ENCODE data around the gene PADI1. TPM values are rescaled to one million over a fixed set of nuclear protein-coding genes. Genes with fewer than 3 reads are reported as not detected.

PADI1 gene, protein sequence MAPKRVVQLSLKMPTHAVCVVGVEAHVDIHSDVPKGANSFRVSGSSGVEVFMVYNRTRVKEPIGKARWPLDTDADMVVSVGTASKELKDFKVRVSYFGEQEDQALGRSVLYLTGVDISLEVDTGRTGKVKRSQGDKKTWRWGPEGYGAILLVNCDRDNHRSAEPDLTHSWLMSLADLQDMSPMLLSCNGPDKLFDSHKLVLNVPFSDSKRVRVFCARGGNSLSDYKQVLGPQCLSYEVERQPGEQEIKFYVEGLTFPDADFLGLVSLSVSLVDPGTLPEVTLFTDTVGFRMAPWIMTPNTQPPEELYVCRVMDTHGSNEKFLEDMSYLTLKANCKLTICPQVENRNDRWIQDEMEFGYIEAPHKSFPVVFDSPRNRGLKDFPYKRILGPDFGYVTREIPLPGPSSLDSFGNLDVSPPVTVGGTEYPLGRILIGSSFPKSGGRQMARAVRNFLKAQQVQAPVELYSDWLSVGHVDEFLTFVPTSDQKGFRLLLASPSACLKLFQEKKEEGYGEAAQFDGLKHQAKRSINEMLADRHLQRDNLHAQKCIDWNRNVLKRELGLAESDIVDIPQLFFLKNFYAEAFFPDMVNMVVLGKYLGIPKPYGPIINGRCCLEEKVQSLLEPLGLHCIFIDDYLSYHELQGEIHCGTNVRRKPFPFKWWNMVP
- total RNA-seq: not detected

DNA sequence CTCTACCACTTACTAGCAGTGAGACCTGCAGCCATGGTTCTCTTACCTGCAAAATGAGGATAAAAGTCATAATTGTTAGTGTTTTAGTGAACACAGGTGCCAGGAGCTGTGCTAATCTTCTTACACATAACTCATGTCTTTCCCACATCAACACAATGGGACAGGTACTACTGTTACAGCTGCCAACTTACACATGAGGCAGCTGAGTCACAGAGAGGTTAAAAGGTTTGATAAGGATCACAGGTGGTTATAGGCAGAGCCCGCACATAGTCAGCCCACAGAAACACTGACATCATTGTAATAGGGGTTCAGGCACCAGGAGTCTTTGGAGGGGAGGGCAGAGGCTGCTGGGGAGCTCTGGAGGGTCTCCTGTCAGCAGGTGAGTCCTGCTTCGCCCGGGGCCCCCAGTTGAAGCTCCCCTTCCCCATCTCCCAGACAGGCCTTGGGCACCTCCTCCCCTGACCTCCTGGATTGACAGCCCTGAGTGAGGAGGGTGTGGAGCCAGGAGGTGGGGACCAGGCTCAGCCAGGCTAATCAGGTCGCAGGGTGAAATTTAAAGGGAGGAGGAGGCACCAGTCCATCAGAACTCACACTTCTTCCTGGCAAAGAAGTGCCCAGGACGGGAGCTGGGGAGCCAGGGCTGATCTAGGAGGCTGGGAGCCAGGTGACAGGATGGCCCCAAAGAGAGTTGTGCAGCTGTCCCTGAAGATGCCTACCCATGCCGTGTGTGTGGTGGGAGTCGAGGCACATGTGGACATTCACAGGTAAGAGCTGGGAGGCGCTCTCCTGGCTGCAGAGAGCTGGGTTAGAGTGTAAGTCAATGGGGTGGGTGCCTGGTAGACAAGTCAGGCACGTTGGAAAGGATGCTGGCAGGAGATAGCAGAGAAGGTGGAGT, at the start of gene PADI1:
Gene PADI1, plus strand, starts transcription at position 583 of the 895 bp plus-strand sequence. Its CDS starts 90 bp downstream, at position 673.
- DNase-seq (ENCODE audit: low spot score): no peak

DNA sequence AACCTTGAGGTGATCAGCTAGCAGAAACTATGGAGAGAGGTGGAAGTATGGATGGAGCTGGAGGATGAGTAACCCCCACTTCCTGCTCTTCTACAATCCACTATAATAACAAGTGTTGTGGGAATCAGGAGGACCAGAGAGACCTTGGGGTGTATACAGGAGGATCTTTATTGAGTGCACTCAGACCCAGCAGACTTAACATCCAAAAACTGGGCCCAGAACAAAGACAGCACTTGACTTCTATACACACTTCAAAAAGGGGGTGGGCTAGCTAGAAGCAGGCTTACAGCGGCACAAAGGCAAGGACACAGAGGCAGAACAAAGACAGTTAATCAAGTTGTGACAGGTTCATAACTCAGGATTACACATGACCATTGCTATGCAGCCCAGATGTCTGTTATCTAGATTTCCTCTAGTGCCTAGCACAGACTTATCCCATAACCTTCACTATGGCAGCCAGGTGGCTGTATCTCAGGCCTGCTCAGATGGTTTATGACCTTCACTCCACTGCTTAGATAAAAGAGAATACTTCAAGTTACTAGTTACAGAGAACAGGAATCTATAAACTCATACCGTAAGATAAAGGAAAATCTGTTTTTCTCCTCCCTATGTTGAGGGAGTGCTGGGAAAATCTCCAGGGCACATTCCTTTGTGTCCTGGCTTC, 49.5 kb upstream of the PADI1 start:
- no peak for DNase-seq (ENCODE audit: low spot score)

DNA sequence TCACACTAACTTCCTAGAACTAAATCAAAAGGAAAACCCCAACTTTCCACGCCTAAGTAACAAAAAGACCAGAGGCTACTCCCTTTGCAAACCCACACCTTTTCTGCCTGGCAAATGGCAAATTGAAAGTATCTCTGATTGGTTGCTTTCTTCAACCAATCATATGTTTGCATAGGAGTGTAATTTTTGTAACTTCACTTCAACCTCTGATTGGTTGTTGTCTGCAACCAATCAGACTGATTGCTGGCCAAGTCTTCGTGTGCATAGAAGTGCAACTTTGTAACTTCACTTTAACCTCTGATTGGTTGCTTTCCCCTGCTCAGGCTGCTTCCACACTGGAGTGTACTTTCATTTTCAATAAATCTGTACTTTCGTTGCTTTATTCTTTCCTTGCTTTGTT, 48.8 kb upstream of the PADI1 start:
- DNase-seq (ENCODE audit: low spot score): no peak

DNA sequence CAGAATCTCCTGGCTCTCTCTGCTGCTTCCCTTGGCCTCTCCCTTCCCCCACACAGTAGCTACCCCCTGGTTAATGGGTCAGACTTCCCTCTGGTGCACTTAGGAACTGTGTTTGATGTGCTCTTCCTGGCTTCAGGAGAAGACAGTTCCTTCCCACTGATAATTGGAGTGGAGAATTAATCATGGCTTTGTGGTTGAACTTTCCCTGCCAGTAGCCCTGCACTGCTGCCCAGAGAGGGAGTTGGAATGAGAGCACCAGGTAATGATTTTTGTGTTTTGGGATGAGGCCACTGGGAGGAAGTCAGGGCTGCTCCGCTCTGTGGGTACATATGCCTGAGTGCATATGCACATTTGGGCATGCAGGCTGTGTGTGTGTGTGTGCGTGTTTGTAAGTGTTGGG, 46.0 kb upstream of the PADI1 start:
- no peak for DNase-seq (ENCODE audit: low spot score)

DNA sequence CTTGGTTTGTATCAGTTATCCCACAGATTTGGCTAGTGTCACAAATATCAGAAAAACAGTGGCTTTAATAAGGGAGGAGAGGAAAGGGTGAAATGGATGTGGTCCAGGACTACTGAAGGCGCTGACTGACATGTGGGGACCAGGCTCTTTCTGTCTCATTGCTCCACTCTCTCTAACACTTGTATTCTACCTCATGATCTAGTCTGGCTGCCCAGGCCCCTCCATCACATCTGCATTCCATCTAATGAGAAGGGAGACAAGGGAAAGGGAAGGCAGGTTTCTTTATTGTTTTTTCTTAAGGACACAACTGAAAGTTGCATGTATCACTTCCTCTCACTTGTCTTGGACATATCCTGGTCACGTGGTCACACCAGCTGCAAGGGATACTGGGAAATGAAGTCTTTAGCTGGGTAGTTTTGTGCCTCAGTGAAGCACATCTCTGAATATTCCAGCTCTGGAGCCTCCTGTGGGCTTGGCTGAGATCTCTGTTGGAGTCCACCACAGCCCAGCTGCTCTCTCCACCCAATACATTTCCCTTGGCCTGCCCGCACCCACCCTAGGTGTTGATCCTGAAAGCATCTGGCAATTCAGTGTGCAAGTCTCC, 43.7 kb upstream of the PADI1 start:
- no peak for DNase-seq (ENCODE audit: low spot score)

DNA sequence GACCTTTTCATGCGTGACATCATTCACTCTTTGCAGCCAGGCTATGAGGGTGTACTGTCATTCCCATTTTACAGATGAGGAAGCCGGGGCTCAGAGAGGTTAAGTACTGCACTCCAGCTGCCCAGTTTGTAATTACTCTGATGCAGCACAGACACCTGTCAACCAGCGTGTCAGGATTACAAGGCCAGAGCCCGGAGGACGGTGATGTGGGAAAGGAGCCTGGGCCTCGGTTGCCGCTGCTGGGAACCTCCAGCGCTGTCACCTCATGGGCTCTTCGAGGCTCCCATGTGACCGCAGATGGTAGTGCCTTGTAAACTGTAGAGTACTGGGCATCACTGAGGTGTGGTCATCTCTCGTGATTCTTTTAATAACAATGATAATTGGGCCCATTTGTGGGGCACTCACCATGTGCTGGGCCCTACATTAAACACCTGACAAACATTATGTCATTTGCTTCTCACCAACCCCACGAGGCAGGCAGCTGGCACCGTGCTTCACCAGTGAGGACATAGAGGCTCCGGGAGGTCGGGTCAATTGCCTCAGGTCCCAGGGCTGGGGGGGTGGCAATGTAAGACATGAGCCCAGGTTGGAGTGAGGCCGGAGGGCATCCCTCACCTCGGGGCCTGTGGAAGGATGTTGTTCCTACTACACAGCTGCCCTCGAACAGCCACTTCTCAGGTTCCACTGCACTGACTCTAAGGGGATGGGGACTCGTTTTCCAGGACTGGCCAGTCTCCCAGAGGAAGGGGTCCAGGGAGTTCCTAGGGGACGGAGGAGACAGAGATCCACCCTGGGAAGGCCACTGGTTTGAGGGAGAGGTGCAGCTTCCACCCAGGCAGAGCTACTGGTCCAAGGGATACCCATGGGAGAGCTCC, 42.8 kb upstream of the PADI1 start:
- no peak for DNase-seq (ENCODE audit: low spot score)

DNA sequence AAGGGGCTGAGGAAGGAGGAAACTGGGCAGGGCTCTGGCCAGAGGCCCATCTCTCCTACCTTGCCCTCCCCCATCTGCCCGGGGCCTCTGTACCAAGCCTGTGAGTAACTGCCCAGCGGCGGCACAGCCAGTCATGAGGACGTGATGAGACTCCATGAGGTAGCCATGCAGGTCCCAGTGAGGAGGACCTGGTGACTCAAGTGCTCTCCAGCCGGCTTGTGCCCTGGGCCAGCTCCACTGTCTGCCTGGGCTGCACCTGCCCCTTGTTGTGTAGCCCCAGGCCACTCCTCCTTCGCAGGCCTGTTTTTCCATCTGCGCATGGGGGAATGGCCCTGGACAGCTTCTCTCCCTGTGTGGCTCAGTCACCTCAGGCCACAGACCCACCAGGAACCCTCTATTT, 42.0 kb upstream of the PADI1 start:
- DNase-seq (ENCODE audit: low spot score): no peak

DNA sequence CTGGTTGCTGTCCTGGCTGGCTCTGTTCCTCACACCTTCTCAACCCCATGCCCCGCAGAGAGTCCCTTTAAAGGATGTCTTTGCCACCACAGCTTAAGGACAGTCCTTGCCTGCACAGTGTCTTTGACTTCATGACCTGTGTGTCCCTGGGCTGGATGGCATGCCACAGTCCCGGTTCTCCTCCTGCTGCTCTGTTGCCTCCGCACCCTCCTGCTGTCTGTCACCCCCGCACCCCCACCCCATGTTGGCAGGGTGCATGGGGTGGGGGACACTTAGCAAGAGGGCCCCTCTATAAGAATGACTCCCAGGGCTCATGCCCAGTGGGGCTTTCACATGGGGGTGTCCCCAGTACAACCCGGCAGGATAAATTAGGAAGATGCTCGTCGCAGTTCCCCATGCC, 41.6 kb upstream of the PADI1 start:
- DNase-seq (ENCODE audit: low spot score): no peak

DNA sequence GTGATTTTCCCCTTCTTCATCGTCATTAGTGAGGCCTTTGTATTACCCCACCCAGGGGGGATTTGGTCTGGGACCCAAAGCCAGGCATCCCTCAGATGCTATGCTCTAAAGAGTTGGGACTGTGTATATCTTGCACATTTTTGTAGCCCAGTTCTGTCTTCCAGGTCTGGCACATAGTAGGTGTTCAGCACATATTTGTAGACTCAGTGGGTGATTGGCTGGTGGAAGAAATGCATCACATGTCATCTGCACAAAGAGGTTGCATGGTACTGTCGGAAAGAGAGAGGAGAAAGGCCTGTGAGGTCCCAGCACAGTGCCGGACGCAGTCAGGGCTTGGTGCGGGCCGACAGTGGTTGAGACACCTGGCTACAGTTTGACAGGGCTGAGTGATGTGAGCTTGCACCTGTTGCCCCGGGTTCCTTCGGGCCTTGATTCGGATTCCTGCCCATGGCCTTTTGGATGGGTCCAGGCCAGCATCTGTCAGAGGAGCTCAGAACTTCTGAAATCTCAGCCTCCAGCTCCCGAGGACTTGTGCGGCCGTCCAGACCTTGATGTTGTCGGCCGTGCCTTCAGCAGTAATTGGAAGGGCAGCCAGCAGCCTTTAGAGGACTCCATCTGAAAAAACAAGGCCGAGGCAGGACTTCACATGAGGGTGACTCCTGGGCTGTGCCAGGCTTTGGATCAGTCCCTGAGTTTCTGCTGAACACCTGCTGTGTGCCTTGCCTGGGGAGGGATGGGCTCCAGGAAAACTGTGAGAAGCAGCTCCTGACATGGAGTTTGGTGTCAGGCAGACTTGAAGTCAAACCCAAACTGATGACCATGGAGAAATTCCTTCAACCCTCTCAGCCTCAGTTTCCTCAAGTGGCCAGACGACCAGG, 40.9 kb upstream of the PADI1 start:
- DNase-seq (ENCODE audit: low spot score): no peak

DNA sequence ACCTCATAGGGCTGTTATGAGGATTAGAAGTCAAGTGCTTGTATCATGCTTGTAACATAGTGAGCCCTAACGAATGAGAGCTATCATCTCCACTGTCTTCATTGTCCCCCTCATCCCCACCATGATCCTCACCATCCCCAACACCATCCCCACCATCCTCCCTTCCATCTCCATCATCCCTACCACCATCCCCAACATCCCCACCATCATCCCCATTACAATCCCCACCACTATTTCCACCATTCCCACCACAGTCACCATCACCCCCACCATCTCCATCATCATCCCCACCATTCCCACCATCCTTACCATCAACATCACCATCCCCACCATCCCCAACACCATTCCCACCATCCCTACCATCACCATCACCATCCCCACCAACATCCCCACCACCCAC, 39.1 kb upstream of the PADI1 start:
- no peak for DNase-seq (ENCODE audit: low spot score)

DNA sequence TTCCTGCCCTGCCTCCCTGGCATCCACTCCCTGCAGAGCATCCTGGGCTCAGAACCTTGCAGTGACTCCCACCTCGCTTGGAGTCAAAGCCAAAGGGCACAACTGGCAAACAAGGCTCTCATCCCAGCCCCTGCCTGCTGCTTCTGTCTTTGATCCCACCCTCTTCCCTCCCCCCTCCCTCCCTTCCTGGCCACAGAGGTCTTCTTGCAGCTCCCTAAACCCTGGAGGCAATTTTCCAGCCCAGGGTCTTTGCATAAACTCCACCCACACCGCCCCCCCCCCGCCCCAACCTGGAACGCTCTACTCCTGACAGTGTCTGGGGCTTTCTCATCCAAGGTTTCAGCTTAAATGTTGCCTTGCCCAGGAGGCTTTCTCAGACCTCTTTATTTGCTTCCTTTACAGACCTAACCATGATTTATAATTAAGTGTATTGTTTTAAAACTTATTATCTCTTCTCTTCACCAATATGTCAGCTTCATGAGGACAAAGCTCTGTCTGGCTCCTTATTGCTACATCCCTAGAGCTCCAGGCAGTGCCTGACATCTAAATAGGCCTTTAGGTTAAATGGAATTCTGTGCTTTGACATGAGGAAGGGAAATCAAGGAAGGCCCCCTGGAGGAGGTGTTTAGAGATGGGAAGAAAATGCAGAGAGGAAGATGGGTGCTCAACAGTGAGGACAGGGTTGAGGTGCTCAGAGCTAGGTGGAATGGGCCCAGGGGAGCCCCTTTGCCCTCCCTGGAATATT, 37.7 kb upstream of the PADI1 start:
- DNase-seq (ENCODE audit: low spot score): no peak

DNA sequence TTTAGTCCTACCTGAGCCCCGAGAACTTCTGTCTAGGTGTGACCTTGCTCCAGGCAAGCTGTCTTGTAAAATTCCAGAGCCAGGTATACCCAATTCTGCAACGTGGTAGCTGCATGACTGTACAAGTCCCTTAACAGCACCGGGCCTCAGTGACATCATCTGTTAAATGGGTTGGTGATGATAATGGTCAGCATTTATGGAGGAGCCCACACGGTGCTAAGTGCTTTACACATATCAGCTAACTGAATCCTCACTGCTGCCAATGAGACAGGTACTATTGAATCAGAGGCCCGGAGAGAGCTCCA, 37.2 kb upstream of the PADI1 start:
- DNase-seq (ENCODE audit: low spot score): no peak

DNA sequence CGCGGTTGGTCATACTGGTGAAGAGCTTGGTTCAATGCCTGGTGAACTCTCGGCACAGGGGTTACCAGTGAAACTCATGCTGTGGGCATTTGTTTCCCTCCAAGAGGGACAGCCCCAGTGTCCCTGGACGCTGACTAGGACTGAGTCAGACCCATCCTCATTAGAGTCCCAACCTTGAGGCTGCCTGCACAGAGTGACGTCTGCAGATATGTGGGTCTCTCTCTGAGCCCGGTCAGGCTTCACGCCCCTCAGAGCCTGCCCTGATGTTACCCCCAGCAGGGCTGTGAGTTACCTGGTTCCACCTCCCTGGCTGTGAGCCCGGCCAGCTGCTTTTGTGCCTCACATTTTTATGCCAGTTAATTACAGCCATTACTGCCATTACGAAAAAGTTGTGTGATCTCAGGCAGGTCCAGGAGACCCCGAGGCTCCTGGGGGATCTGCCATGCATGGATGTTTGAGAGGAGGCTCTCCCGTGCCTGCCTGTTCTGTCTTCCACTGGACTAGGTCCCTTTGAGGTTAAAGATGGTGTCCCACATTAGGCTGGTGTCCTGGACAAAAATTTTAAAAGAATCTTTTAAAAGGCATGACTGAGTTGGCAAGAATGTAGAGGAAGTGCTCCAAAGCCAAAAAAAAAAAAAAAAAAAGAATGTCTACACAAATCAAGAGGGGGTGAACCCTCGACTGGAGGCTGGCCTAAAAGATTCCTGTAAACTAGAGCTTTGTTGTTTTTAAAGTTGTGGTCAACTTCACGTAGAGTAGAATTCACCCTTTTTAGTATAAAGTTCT, 36.6 kb upstream of the PADI1 start:
- DNase-seq (ENCODE audit: low spot score): no peak

DNA sequence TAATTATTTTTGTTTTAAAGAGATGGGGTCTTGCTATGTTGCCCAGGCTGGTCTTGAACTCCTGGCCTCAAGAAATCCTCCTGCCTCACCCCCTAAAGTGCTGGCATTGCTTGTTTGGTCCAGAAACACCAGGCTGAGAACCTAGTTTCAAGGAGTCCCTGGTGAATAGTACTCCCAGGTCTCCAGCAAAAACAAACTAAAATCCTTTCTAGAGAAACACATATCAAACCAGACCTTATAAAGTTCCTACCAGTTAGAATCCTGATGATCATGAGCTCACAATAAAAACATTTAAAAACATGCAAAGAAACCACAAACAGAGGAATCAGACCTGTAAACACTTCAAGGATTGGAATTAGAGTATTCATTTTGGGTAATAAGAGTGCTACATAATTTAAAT, 34.4 kb upstream of the PADI1 start:
- no peak for DNase-seq (ENCODE audit: low spot score)

DNA sequence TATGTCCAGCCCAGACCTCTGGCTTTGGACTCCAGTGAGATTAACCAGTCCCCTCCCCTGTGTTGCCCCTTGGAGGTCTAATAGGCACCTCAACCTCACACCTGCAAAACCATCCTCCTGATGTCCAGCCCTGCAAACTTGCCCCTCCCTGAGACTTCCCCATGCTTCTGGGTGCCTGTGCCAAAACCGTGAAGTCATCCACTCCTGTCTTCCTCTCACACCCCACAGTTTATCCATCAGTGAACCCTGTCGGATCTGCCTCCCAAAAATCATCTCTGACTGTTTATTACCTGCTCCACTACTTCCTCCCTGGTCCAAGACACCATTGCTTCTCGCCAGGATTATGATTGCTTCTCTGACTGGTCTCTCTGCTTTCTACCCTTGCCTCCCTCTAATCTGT, 31.7 kb upstream of the PADI1 start:
- no peak for DNase-seq (ENCODE audit: low spot score)

DNA sequence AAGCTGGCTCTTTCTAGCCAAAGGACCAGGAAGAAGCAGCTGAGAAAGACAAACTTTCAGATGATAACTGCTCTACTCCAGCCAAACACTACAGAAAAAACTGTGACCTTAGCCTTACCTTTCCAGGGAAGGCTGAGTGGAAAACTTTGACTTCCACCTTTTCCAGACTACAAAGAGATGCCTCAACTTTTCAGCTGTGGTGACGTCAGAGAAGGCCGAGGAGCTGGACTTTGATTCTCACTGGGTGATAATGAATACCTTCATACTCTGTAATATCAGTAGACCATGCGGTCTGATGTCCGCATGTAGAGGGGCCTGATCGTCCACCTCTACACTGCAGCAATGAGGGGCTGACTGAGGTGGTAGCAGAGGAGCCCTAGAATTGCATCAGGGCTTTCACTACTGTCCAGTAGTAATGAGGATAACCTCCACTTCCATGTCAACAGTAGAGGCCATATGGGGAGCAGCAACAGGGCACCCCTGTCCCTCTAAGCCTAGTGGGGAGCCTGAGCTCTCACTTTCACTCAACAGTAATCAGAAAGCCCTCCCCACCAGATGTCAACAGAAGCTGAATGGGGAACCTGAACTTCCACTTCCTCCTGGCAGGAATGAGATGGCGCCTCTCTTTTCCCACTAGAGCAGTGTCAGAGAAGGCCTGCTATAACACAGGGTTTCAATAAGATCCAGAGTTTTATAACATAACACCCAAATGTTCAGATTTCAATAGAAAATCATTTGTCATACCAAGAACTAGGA, 28.4 kb upstream of the PADI1 start:
- no peak for DNase-seq (ENCODE audit: low spot score)

DNA sequence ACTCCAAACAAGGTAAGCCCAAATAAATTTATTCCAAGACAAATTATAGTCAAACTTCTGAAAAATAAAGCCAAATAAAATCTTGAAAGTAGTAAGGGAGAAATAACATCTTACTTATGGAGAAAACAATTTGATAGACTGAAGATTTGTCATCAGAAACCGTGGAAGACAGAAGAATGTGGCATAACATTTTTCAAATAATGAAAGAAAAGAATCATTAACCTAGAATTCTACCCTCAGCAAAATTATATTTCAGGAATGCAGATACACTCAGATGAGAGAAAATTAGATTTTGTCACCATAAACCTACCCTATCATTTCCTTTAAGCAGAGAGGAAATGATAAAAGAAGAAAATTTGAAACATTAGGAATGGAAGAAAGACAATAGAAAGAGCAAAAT, 27.3 kb upstream of the PADI1 start:
- no peak for DNase-seq (ENCODE audit: low spot score)

All from mucosa of gallbladder (tissue), 1 donor.